Medulla oblongata (tissue), 1 donor: Measurements from ENCODE around the gene SPDYE3.
A peak's percentile ranks its signal among the peaks of the same experiment; 100 is the strongest.
"Not testable (repeated sequence)": the region's sequence is repeated elsewhere in the genome, so short reads cannot be mapped to it uniquely, and the experiment has no call there.

Experiments used
- DNase-seq: peaks from one replicate; pipeline ENCODE4 v3.0.0-alpha.2; 2015; ENCODE audit errors: extremely low spot score

The SPDYE3 gene

GRCh38 chr7:100288258-100288657, 19.2 kb upstream of the SPDYE3 start:
- DNase-seq: not testable (repeated sequence)

GRCh38 chr7:100292162-100292561, 15.3 kb upstream of the SPDYE3 start:
- DNase-seq: not testable (repeated sequence)

- DNase-seq: not testable (repeated sequence)
Measured at GRCh38 chr7:100295269-100295668, 12.2 kb upstream of the SPDYE3 start.

DNA sequence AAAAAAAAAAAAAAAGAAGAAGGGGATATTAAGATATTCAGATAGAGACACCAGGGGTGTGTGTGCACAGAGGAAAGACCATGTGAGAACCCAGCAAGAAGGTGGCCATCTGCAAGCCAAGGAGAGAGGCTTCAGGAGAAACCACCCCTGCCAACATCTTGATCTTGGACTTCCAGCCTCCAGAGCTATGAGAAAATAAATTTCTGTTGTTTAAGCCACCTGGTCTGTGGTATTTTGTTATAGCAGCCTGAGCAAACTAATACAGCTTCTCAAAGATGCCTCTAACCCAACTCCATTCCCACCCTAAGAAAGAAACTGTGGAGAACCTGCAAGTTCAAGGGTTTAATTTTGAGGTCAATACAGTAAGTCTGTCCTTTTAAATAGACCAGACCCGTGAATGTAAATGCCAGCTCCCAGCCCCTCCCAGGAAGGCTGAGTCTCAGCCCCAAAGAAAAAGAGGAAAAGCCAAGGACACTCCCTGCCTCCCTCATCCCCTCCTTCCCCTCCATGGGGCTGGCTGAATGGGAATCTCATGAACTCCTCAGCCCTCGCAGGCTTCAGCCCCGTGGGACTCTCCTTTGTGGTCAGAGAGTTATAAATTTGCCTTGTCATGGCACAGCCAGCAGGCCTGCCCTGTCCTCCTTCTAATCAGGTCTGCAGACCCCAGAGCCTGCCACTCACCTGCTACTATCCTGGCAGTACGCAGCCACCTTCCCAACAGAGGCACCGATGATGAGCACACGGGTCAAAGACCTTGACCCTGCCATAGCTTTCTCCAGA, 9.5 kb upstream of the SPDYE3 start:
- not testable (repeated sequence) for DNase-seq

- not testable (repeated sequence) for DNase-seq
Measured at GRCh38 chr7:100298632-100298895, 8.9 kb upstream of the SPDYE3 start.

GRCh38 chr7:100304526-100304925, 3.0 kb upstream of the SPDYE3 start:
- not testable (repeated sequence) for DNase-seq

DNA sequence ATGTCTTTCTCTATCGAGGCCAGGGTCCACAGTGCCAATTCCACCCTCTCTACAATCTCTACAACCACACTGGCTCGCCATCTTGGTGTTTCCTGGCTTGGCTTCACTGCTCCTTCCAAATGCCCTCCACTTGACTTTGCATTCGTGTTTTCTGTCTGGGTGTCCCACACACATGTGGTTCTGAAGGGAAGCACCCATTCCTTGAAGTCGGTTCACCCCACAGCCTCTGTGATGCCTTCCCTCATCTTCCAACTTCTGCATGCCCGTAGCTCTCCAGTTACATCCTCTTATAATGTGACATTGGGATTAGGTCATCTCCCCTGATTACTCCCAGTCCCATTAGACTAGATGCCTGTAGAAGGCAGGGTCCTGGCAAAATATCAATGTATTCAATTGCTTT, 10.8 kb downstream of the SPDYE3 start:
- not testable (repeated sequence) for DNase-seq

DNA sequence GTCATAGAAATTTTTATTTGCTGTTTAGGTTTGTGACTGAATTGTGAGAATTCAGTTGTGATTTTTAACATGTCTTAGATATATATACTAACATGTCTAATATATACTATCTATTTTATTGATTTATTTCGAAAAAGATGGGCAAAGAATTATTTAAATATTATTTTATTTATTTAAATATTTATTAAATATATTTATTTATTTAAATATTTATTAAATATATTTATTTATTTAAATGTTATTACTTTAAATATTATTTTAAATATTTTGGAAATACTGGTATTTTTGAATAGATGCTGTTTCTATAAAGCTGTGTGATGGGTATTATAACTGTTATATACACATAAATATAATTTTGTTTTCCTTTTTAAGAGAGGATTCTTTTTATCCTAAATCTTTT, 14.1 kb downstream of the SPDYE3 start:
- DNase-seq: not testable (repeated sequence)

GRCh38 chr7:100324194-100324593, 16.7 kb downstream of the SPDYE3 start:
- DNase-seq: not testable (repeated sequence)

- DNase-seq: not testable (repeated sequence)
Measured at GRCh38 chr7:100325671-100326070, 18.2 kb downstream of the SPDYE3 start.

DNA sequence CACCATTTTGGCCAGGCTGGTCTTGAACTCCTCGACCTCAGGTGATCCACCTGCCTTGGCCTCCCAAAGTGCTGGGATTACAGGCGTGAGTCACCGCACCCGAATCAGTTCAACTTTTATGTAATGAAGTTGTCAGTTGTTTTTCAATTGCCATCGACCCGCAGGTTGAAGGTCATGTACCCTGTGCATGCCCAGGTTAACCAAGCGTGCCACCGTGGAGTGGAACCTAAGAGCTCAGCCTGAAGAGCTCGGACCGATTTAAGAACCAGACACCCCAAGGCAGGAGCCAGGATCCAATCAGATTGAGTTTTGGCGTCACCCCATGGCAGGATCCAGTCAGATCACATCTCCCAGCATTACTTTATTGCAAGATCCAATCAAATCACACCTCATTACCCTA, 19.4 kb downstream of the SPDYE3 start:
- DNase-seq: not testable (repeated sequence)

- DNase-seq: peak; percentile 92
Measured at GRCh38 chr7:100335566-100336466, 28.3 kb downstream of the SPDYE3 start.

GRCh38 chr7:100338083-100338696, 30.7 kb downstream of the SPDYE3 start:
- DNase-seq: not testable (repeated sequence)

- not testable (repeated sequence) for DNase-seq
Measured at GRCh38 chr7:100341286-100341685, 33.8 kb downstream of the SPDYE3 start.

DNA sequence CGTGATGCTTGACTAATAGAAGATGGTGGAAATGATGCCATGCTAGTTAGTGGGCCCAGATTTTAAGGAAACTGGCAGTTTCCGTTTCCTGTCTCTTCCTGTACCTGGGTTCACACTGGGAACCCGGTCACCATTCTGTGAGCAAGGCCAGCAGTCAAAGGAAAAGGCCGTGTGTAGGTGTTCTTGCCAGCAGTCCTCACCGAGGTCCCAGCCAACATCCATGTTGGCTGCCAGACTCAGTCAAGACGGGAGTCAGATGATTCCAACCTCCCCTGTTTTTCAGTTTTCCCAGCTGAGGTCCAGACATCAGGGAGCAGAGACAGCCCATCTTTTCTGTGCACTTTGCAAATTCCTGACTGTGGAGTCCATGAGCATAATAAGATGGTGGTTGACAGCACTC, 35.3 kb downstream of the SPDYE3 start:
- DNase-seq: peak; percentile 47

DNA sequence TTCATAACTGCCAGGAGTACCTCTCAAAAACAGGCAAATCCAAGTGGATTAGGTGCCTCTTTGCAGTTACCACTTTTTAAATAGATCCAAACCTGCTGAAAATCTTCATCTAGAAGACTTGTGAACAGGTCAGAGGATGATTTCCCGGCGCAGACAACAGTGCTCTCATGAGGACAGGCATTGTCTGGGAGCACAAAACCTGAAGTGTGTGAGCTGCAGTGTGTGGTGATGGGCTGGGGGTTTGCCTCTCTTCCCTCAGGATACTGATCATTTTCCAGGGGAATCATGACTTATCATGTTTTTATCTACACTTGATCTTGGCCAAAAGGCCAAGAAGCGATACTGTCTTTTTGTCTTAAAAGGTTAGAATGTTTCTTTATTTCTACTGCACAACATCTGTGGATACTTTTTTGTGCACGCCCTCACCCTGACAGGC, 36.6 kb downstream of the SPDYE3 start:
- not testable (repeated sequence) for DNase-seq

DNA sequence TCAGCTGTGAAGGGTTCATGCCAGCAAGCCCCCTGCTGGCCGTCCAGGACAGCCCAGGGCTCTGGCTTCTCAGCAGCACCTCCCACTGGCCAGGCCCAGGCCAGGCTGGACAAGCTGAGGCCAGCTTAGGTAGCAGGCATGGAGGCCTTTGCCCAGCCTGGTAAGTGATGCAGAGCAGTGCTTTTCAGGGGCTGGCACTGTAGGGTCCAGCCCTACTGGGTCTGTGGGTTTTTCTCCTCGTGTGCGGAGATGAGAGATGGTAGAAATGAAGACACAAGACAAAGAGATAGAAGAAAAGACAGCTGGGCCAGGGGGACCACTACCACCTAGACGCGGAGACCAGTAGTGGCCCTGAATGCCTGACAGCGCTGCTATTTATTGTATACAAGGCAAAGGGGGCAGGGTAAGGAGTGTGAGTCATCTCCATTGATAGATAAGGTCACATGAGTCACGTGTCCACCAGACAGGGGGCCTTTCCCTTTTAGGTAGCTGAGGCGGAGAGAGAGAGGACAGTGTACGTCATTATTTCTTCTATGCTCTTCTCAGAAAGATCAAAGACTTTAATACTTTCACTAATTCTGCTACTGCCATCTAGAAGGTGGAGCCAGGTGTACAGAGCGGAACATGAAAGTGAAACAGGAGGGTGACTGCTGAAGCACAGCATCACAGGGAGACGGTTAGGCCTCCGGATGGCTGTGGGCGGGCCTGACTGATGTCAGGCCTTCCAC, 37.2 kb downstream of the SPDYE3 start:
- DNase-seq: peak; percentile 23

DNA sequence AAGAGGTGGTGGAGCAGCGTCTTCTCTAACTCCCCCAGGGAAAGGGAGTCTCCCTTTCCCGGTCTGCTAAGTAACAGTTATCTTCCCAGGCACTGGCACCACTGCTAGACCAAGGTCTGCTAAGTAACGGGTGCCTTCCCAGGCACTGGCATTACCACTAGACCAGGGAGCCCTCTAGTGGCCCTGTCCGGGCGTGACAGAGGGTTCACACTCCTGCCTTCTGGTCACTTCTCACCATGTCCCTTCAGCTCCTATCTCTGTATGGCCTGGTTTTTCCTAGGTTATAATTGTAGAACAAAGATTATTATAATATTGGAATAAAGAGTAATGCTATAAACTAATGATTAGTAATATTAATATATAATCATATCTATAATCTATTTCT, 37.8 kb downstream of the SPDYE3 start:
- peak; percentile 65 for DNase-seq

DNA sequence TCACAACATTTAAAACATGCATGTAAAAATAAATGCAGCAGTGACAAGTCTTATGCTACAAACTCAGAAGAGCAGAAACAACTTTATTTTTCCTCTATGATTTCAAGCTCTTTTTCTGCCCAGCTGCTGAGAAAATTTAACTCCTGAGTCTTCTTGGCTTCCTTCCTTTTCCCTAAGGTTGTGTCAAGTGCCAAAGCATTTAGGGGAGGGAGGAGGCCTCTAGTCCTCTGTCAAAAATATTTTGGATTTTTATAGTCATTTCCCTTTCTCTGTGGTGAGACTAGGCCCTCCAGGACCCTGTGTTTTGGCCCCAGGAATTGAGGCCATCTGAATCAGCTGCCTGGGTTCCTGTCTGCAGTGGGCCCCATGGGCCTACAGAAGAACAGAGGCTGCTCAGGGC, 39.4 kb downstream of the SPDYE3 start:
- no peak for DNase-seq

DNA sequence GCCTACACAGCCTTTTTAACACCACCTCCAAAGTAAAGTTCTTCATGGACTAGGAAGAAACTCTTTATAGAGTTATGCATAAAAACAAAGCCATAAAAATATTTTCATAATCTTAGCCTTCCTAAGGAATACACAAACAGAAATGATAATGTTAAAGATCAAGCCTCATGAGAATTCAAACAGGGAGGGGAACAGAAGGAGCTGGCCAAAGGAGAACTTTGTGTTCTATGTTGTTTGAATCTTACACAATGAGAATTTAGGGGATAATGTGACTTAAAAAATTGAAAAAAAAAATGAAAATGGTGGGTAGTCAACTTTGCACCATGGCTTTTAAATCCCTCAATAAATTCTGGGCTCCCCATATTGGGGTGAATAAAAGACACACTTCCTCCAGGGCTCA, 41.3 kb downstream of the SPDYE3 start:
- DNase-seq: no peak

- DNase-seq: no peak
Measured at GRCh38 chr7:100349757-100350156, 42.3 kb downstream of the SPDYE3 start.

DNA sequence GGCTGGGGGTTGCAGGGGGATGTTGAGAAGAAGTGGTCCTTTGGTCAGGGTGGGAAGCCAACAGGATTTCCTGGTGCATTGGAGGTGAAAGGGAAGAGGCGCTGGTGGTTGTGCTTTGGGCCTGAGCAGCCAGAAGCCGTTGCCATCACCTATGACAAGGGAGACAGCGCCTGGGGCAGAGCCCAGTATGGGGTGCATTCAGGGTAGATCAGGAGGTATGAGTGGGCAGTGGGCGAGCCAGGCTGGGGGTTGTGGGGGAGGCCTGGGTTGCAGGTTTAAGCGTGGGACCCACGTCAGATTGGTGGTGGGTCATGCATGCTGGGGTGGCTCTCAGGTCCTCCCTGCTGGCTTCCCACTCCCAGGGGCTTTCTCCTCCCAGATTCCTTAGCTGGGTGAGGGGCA, 44.2 kb downstream of the SPDYE3 start:
- DNase-seq: no peak
